IPS-NIHi7 (cell line): ENCODE measurements around the gene HIGD1A.

Experiments used
- DNase-seq: peaks from one replicate; pipeline ENCODE4 v3.0.0; 2012; ENCODE audit warnings: mixed read lengths; ENCODE audit errors: extremely low spot score

HIGD1A gene

GRCh38 chr3:42755681-42756578 is 48.4 kb downstream of the HIGD1A start:
- peak; percentile 74 for DNase-seq

GRCh38 chr3:42753757-42754156 is 50.5 kb downstream of the HIGD1A start:
- DNase-seq: no peak

- DNase-seq: no peak
These were observed 51.3 kb downstream of the HIGD1A start for GRCh38 chr3:42752961-42753360.

GRCh38 chr3:42752441-42752840 is 51.8 kb downstream of the HIGD1A start:
- DNase-seq: no peak

GRCh38 chr3:42751609-42752008 is 52.7 kb downstream of the HIGD1A start:
- no peak for DNase-seq

- no peak for DNase-seq
These were observed 53.5 kb downstream of the HIGD1A start for GRCh38 chr3:42750834-42751233.

- peak; percentile 71 for DNase-seq
These were observed 54.5 kb downstream of the HIGD1A start for GRCh38 chr3:42749753-42750231.

GRCh38 chr3:42749025-42749752 is 55.1 kb downstream of the HIGD1A start:
- DNase-seq: no peak

- no peak for DNase-seq
These were observed 56.7 kb downstream of the HIGD1A start for GRCh38 chr3:42747581-42747980.

- no peak for DNase-seq
These were observed 57.5 kb downstream of the HIGD1A start for GRCh38 chr3:42746455-42747450.

GRCh38 chr3:42745776-42746454 is 58.4 kb downstream of the HIGD1A start:
- DNase-seq: peak; percentile 2

GRCh38 chr3:42745291-42745745 is 59.0 kb downstream of the HIGD1A start:
- DNase-seq: no peak

GRCh38 chr3:42743204-42743995 is 60.9 kb downstream of the HIGD1A start:
- DNase-seq: no peak

GRCh38 chr3:42742688-42743087 is 61.6 kb downstream of the HIGD1A start:
- DNase-seq: no peak

GRCh38 chr3:42742259-42742658 is 62.0 kb downstream of the HIGD1A start:
- no peak for DNase-seq

GRCh38 chr3:42741796-42742195 is 62.5 kb downstream of the HIGD1A start:
- DNase-seq: no peak

- DNase-seq: no peak
These were observed 64.7 kb downstream of the HIGD1A start for GRCh38 chr3:42739401-42740158.

GRCh38 chr3:42736531-42736930 is 67.8 kb downstream of the HIGD1A start:
- DNase-seq: no peak

GRCh38 chr3:42736081-42736480 is 68.2 kb downstream of the HIGD1A start:
- peak; percentile 56 for DNase-seq
